ENCODE results near the gene PIP5KL1.

The PIP5KL1 gene

GRCh38 chr9:127903557-127904475, 26.8 kb downstream of the PIP5KL1 start:
- TF ChIP-seq CTCF (IDR thresholded peaks at IDR 0.05; ENCODE audit: insufficient read depth, low read depth, low read length, missing control alignments): no peak
- H3K4me3 ChIP-seq (ENCODE audit: low read depth, low read length): peak overlapping the region; percentile 64
- peak; percentile 95 for DNase-seq (ENCODE audit: low read depth)

GRCh38 chr9:127899128-127899943, 31.2 kb downstream of the PIP5KL1 start, which contains the start of gene ST6GALNAC6:
Gene ST6GALNAC6 (minus strand): TSS chr9:127899603. CDS start chr9:127897981, 1,622 bp downstream.
- TF ChIP-seq CTCF (IDR thresholded peaks at IDR 0.05; ENCODE audit: insufficient read depth, low read depth, low read length, missing control alignments): no peak
- peak; percentile 84 for DNase-seq (ENCODE audit: low read depth)
- H3K4me3 ChIP-seq (ENCODE audit: low read depth, low read length): peak within 1 kb of the TSS; percentile 92

- peak overlapping the region; percentile 92 for H3K4me3 ChIP-seq (ENCODE audit: low read depth, low read length)
- TF ChIP-seq CTCF (IDR thresholded peaks at IDR 0.05; ENCODE audit: insufficient read depth, low read depth, low read length, missing control alignments): no peak
- no peak for DNase-seq (ENCODE audit: low read depth)
Observed at GRCh38 chr9:127898433-127899127, 32.0 kb downstream of the PIP5KL1 start.

- DNase-seq (ENCODE audit: low read depth): peak; percentile 40
- no peak overlapping the region for H3K4me3 ChIP-seq (ENCODE audit: low read depth, low read length)
- no peak for TF ChIP-seq CTCF (IDR thresholded peaks at IDR 0.05; ENCODE audit: insufficient read depth, low read depth, low read length, missing control alignments)
Observed at GRCh38 chr9:127897193-127897692, 33.3 kb downstream of the PIP5KL1 start.

- DNase-seq (ENCODE audit: low read depth): no peak
- no peak overlapping the region for H3K4me3 ChIP-seq (ENCODE audit: low read depth, low read length)
- no peak for TF ChIP-seq CTCF (IDR thresholded peaks at IDR 0.05; ENCODE audit: insufficient read depth, low read depth, low read length, missing control alignments)
Observed at GRCh38 chr9:127896395-127897192, 34.0 kb downstream of the PIP5KL1 start.

GRCh38 chr9:127895811-127896210, 34.8 kb downstream of the PIP5KL1 start:
- DNase-seq (ENCODE audit: low read depth): no peak
- no peak for TF ChIP-seq CTCF (IDR thresholded peaks at IDR 0.05; ENCODE audit: insufficient read depth, low read depth, low read length, missing control alignments)
- H3K4me3 ChIP-seq (ENCODE audit: low read depth, low read length): no peak overlapping the region
